ENCODE measurements around the gene CPNE4.

The CPNE4 gene

GRCh38 chr3:131925571-131925970 is 109.2 kb downstream of the CPNE4 start:
- TF ChIP-seq TAF1 (IDR thresholded peaks at IDR 0.05; ENCODE audit: borderline replicate concordance, insufficient read depth, low read length) (no peak), POLR2AphosphoS5 (IDR thresholded peaks at IDR 0.05; ENCODE audit: low read depth, low read length) (no peak), SIN3A (IDR thresholded peaks at IDR 0.05; ENCODE audit: borderline replicate concordance, insufficient read depth, low read length) (no peak), FOXP2 (optimal IDR thresholded peaks at IDR 0.05; ENCODE audit: borderline replicate concordance, extremely low read depth, extremely low read length, insufficient read depth) (no peak)
- TF ChIP-seq, protein P1, sequence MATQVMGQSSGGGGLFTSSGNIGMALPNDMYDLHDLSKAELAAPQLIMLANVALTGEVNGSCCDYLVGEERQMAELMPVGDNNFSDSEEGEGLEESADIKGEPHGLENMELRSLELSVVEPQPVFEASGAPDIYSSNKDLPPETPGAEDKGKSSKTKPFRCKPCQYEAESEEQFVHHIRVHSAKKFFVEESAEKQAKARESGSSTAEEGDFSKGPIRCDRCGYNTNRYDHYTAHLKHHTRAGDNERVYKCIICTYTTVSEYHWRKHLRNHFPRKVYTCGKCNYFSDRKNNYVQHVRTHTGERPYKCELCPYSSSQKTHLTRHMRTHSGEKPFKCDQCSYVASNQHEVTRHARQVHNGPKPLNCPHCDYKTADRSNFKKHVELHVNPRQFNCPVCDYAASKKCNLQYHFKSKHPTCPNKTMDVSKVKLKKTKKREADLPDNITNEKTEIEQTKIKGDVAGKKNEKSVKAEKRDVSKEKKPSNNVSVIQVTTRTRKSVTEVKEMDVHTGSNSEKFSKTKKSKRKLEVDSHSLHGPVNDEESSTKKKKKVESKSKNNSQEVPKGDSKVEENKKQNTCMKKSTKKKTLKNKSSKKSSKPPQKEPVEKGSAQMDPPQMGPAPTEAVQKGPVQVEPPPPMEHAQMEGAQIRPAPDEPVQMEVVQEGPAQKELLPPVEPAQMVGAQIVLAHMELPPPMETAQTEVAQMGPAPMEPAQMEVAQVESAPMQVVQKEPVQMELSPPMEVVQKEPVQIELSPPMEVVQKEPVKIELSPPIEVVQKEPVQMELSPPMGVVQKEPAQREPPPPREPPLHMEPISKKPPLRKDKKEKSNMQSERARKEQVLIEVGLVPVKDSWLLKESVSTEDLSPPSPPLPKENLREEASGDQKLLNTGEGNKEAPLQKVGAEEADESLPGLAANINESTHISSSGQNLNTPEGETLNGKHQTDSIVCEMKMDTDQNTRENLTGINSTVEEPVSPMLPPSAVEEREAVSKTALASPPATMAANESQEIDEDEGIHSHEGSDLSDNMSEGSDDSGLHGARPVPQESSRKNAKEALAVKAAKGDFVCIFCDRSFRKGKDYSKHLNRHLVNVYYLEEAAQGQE (IDR thresholded peaks at IDR 0.05; ENCODE audit: insufficient read depth in 1 of 2, low read depth in 2 of 2, low read length in 2 of 2): no peak

GRCh38 chr3:131922356-131922755 is 112.5 kb downstream of the CPNE4 start:
- TF ChIP-seq TAF1 (IDR thresholded peaks at IDR 0.05; ENCODE audit: borderline replicate concordance, insufficient read depth, low read length) (no peak), SIN3A (IDR thresholded peaks at IDR 0.05; ENCODE audit: borderline replicate concordance, insufficient read depth, low read length) (no peak), POLR2AphosphoS5 (IDR thresholded peaks at IDR 0.05; ENCODE audit: low read depth, low read length) (no peak), FOXP2 (optimal IDR thresholded peaks at IDR 0.05; ENCODE audit: borderline replicate concordance, extremely low read depth, extremely low read length, insufficient read depth) (no peak)
- TF ChIP-seq, protein P1 (IDR thresholded peaks at IDR 0.05; ENCODE audit: insufficient read depth in 1 of 2, low read depth in 2 of 2, low read length in 2 of 2): no peak

DNA sequence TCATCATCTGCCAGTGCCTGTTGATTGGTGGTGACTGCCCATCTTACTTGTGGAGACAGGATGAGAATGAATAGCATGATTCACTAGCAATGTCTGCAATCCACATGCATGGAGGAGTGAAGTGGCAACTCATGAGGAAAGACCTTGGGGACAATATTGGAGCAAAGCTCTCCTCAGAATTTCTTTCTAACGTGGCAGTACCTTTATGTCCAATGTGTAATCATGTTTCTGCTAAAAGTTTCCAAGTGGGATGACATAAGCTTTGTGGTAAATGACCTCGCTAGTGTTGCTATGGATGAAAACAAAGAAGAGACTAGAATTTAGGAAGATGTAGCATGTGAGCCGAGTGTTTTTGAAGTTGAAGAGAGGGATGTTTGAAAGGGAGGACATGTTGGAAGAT is 117.8 kb downstream of the CPNE4 start:
- TF ChIP-seq TAF1 (IDR thresholded peaks at IDR 0.05; ENCODE audit: borderline replicate concordance, insufficient read depth, low read length): no peak
- no peak for TF ChIP-seq SIN3A (IDR thresholded peaks at IDR 0.05; ENCODE audit: borderline replicate concordance, insufficient read depth, low read length)
- TF ChIP-seq, protein P1 (IDR thresholded peaks at IDR 0.05; ENCODE audit: insufficient read depth in 1 of 2, low read depth in 2 of 2, low read length in 2 of 2): no peak
- no peak for TF ChIP-seq POLR2AphosphoS5 (IDR thresholded peaks at IDR 0.05; ENCODE audit: low read depth, low read length)
- no peak for TF ChIP-seq FOXP2 (optimal IDR thresholded peaks at IDR 0.05; ENCODE audit: borderline replicate concordance, extremely low read depth, extremely low read length, insufficient read depth)

- no peak for TF ChIP-seq TAF1 (IDR thresholded peaks at IDR 0.05; ENCODE audit: borderline replicate concordance, insufficient read depth, low read length)
Observed at GRCh38 chr3:131914090-131914691, 120.6 kb downstream of the CPNE4 start.

DNA sequence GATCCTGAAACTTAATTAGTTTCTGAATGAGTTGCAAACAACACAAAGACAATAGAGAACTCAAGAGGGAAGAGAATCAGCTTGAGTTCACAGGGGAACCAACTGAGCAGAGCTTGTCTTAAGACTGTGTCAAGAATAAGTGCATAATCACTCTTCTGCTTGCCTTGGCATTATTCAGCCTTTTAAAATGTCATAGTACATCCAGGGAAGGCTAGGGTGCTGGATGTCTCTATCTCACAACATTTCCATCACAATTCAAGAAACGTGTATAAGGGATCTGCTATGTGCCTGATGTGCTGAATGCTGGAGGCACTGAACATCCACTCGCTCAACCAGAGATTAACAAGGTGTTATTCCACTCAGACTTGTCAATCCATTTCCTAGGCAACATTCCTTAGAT is 122.6 kb downstream of the CPNE4 start:
- TF ChIP-seq SIN3A (IDR thresholded peaks at IDR 0.05; ENCODE audit: borderline replicate concordance, insufficient read depth, low read length): no peak
- TF ChIP-seq FOXP2 (optimal IDR thresholded peaks at IDR 0.05; ENCODE audit: borderline replicate concordance, extremely low read depth, extremely low read length, insufficient read depth): no peak
- TF ChIP-seq, protein P1 (IDR thresholded peaks at IDR 0.05; ENCODE audit: insufficient read depth in 1 of 2, low read depth in 2 of 2, low read length in 2 of 2): no peak
- TF ChIP-seq POLR2AphosphoS5 (IDR thresholded peaks at IDR 0.05; ENCODE audit: low read depth, low read length): no peak
- TF ChIP-seq TAF1 (IDR thresholded peaks at IDR 0.05; ENCODE audit: borderline replicate concordance, insufficient read depth, low read length): no peak
